GM12891 (cell line): ENCODE measurements around the gene CSNK2A3.

Source experiments
- POLR2A ChIP-seq: IDR thresholded peaks from 2 replicates; pipeline ENCODE4 v1.6.1; 2011; ENCODE audit warnings: low read depth, low read length, control low read depth
- POLR2AphosphoS5 ChIP-seq: IDR thresholded peaks from 2 replicates; pipeline ENCODE4 v1.6.1; 2011; ENCODE audit warnings: low read depth, low read length, control low read depth

DNA sequence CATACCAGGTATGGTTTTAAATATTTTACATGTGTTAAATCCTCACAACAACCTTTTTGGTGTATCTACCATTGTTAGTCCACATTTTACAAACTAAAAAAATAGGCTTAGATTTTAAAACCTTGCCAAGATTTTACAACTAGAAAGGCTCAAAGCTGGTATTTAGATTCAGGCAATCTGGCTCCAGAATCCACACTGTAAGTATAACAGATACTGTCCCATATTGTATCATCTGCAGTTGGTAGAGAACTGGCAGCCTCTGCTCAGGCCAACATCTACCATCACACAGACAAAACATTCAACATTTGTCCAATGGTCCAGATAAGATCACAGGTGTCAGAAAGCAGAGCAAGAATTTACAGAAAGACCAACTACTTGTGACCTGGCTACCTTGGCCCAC, 30.9 kb downstream of the CSNK2A3 start:
- TF ChIP-seq POLR2A (no peak), POLR2AphosphoS5 (no peak)
